Left renal pelvis (tissue), 4 donors: ENCODE measurements around the gene CSHL1. TPM values are rescaled to one million over a fixed set of nuclear protein-coding genes. Genes with fewer than 3 reads are reported as not detected.
"Not testable (repeated sequence)": the region's sequence is repeated elsewhere in the genome, so short reads cannot be mapped to it uniquely, and the experiment has no call there.

Experiments used
- DNase-seq, 4 donors: peaks; one replicate each; pipeline ENCODE4 v3.0.0-alpha.2; 2013; ENCODE audit warnings: low read depth in 4 of 4, low spot score in 3 of 4
- polyA plus RNA-seq, 4 donors: library from polyadenylated mRNA; unstranded; fragments of 120-200 nt; gene quantifications; one replicate each; pipeline ENCODE4 v1.2.1, GENCODE V29; 2013; ENCODE audit not compliant: insufficient read length in 4 of 4

Gene CSHL1
- polyA plus RNA-seq, 4 donors: not detected

GRCh38 chr17:63920050-63920449, 9.0 kb upstream of the CSHL1 start:
- not testable (repeated sequence) for DNase-seq

- peak in 2 of 4 donors; percentile 16 to 18 for DNase-seq
Observed at GRCh38 chr17:63919311-63919723, 8.3 kb upstream of the CSHL1 start.

DNA sequence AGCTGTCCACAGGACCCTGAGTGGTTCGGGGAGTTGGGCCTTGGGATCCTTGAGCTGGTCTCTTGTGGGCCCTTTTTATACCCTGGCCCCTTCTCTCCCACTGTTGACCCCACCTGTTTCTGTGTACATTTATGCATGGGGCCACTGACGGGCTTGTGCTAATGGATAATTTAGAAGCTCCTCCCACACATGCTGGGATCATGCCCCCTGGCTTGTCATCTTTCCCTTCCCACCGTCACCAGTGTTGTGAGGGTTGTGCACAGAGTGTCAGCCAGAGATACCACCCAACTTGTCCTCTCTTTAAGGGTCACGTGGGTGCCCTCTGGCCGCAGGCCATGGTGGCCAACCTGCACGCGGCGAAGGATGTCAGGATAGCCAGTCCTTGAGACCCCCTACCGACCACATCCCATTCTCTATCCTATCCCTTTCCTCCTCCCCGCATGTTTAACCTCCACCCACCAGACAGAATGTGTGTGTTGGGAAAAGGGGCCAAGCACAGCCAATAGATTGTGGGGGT, 7.8 kb upstream of the CSHL1 start, which contains the start of gene GH1:
Gene GH1, minus strand, starts transcription at position 51 of the 517 bp plus-strand sequence. CDS start 63 bp downstream, outside the sequence.
- DNase-seq: not testable (repeated sequence)

DNA sequence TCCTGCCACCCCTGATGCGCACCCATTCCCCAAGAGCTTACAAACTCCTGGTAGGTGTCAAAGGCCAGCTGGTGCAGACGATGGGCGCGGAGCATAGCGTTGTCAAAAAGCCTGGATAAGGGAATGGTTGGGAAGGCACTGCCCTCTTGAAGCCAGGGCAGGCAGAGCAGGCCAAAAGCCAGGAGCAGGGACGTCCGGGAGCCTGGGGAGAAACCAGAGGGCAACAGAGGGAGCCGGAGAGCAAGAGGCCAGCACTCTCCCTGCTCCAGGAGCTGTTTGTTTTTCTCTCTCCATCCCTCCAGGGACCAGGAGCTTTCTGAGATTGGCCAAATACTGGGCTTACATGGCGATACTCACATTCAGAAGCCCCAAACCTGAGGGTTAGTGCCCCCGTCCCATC, 7.2 kb upstream of the CSHL1 start:
- DNase-seq: no peak

GRCh38 chr17:63917646-63918045, 6.6 kb upstream of the CSHL1 start:
- DNase-seq: no peak

- not testable (repeated sequence) for DNase-seq
Observed at GRCh38 chr17:63917206-63917605, 6.1 kb upstream of the CSHL1 start.

- no peak for DNase-seq
Observed at GRCh38 chr17:63916566-63917185, 5.6 kb upstream of the CSHL1 start.

DNA sequence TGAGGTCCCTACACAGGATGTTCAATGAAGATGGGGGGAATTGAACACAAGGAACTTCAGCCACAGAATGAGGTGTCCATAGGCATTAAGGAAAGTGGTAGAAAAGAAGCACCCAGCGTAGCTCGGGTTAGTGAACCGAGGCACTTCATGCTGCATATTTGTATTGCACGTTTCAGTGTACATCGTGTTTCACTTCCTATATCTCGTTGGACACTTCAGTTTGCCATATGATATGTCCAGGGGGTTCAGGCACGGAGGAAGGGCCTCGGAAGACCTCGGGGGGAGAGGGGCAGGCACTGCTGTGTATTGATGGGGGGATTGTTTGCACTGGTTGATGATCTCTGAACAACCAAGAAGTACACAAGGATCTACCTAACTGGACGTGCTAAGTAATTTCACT, 4.7 kb upstream of the CSHL1 start:
- DNase-seq: not testable (repeated sequence)

GRCh38 chr17:63914471-63914870, 3.4 kb upstream of the CSHL1 start:
- DNase-seq: no peak

- DNase-seq: no peak
Observed at GRCh38 chr17:63911657-63912100, 621 bp upstream of the CSHL1 start.

DNA sequence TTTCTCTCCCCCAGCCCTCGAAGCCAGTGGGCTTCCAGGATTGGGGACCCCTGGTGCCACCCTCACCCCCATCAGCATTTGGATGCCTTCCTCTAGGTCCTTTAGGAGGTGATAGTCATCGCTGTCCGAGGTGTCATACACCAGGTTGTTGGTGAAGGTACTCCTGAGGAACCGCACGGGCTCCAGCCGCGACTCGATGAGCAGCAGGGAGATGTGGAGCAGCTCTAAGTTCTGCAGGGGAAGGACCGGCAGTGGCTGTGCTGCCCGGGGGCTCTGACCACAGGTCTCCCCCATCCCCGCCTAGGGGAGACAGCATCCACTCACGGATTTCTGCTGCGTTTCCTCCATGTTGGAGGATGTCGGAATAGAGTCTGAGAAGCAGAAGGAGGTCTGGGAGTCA, 962 bp downstream of the CSHL1 start:
- no peak for DNase-seq

GRCh38 chr17:63909586-63909985, 1.5 kb downstream of the CSHL1 start:
- DNase-seq: not testable (repeated sequence)

GRCh38 chr17:63907161-63907778, 3.8 kb downstream of the CSHL1 start:
- not testable (repeated sequence) for DNase-seq

DNA sequence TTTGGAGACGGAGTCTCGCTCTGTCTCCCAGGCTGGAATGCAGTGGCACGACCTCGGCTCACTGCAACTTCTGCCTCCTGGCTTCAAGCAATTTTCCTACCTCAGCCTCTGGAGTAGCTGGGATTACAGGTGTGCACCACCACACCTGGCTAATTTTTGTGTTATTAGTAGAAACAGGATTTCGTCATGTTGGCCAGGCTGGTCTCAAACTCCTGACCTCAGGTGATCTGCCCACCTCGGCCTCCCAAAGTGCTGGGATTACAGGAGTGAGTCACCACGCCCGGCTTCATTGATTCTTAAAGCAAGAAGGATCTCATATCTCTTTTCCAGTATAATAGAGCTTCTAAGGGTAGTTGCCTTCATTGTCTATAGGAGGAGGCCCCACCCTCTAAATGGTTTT, 6.3 kb downstream of the CSHL1 start:
- DNase-seq: not testable (repeated sequence)

DNA sequence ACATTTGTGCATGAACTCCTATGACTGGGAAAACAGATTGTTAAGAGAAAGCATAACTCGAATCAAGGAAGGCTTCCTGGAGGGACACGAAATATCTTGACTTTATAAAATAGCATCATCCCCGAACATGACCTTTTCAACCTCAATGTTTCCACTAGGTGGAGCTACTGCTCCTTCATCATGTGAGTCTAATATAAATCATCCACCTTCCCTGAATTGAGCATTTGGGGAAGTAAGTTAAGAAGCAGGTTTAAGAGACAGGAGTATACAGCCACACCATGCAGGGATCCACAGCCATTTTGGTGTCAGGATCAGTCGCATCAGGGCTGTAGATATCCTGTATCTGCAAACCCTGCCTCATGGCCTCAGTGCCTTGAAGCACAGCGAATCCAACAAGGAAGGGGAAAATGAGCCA, 7.3 kb downstream of the CSHL1 start:
- not testable (repeated sequence) for DNase-seq

- DNase-seq: not testable (repeated sequence)
Observed at GRCh38 chr17:63901971-63902370, 9.1 kb downstream of the CSHL1 start.

DNA sequence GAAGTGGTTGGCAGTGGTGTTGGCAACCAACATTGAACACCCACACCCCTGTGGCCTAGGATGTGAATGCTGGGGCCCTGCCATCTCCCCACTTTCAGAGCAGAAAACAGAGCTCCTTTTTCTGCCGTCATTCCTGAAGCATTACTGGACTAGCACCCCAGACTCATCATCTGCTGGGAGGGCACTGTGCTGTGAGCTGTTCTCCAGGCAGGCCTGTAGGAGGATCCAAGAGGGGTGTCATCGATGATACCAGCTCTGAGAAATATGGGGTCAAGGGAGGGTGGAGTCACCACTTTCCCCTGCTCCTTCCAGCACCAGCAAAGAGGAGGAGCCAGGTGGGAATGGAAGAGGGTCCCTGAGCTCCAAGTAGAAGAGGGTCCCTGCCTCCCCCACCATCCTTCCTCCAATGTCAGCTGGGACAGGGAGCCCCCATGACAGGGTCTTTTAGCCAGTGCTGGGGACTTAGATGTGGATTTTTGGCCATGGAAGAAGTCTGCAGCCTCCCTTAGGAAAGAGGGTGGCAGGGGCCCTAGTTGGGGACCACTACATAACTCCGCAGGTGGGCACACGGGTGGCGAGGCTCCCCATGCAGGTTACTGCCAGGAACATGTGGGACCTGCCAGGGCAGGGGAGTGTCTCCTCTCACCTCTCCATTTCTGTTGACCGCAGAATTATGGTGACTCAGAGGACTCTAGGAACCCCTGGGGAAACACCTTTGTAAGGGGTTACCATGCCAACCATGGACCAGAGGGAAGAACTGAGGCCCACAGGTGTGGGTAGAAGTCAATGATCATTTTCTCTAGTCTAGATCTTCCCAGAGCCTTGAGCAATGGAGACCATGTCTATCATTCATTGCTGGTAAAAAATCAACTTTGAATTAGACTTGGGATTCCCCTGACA, 11.9 kb downstream of the CSHL1 start:
- not testable (repeated sequence) for DNase-seq

- DNase-seq: not testable (repeated sequence)
Observed at GRCh38 chr17:63896524-63897354, 14.3 kb downstream of the CSHL1 start, which contains the start of gene CSH1. TSS of gene CSH1 (minus strand) at chr17:63896574. CDS start at chr17:63896511, 63 bp downstream.

DNA sequence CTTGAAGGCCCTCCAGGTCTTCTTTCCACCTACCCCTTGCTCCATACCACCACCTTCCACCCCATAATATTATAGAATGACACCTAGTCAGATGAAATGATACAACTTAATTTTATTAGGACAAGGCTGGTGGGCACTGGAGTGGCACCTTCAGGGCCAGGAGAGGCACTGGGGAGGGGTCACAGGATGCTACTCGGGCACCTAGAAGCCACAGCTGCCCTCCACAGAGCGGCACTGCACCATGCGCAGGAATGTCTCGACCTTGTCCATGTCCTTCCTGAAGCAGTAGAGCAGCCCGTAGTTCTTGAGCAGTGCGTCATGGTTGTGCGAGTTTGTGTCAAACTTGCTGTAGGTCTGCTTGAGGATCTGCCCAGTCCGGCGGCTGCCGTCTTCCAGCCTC, 16.2 kb downstream of the CSHL1 start:
- DNase-seq: not testable (repeated sequence)

GRCh38 chr17:63894021-63894420, 17.0 kb downstream of the CSHL1 start:
- not testable (repeated sequence) for DNase-seq
